Measurements from ENCODE around the gene KRT82.
"Not testable (repeated sequence)": the region's sequence is repeated elsewhere in the genome, so short reads cannot be mapped to it uniquely, and the experiment has no call there.

KRT82 gene

DNA sequence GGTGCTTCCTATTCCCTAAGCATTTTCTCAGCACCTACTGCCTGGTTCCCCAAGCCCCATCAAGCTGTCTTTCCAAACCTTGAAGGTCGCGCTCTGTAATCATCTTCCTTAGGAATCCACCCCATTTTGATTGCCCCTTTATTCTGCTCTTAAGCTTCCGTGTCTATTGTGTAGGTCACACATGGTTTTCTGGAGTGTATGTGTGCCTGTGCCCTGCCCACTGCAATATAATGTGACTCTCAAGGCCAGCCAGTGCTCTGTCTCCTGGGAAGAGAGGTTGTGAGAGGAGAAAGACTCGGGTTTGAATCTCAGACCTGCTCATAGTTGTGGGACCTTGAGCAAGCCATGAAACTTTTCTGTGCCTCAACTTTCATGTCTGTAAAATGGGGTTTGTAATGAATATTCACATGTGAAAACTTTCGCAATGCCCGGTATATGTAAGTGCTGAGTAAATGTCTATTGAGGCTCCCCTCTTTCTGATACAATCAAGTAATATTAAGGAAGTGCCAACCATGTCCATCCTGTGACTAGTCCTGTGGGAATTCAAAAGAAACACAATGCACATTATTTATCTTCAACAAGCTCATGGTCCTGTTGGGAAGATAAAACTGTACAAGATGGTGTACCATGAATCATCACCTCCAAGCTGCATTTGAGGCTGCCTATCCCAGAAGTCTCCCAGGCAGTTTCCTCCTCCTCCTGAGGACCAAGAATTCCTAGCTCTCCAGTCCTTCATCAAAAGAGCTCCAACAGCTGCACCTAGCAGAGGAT lies 28.8 kb upstream of the KRT82 start:
- DNase-seq: no peak

DNA sequence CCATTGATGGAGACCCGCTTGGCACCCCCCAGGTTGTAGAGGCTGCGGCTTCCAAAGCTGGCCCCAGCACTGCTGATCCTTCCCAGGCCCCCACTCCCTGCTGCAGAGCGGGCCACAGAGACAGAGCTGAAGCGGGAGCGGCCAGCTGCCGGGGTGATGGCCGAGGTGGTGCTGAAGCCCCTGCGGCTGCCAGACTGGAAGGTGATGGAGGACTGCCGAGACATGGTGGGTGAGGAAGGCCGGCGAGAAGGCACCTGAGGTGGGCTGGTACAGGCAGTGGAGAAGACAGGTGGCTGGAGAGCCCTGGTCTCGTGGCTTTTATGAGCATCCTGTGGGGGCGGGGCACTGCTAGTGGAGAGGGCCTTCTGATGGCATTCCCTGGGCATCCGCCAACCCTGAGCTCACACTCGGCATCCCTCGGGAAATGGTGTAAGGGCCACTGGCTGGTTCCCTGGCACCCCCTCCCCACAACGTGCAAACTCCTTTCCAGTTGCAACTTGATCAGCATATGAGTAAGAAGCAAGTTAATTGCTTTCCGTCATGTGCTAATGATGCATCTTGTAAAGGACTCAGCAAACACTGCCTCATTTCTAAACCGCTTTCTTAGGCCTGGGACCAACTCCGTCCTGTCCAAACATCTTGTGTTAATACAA lies 28.1 kb upstream of the KRT82 start, which contains the start of gene KRT75:
KRT75 (minus strand) TSS at position 291 of the 653 bp plus-strand sequence; CDS start at position 224, 67 bp downstream.
- no peak for DNase-seq

DNA sequence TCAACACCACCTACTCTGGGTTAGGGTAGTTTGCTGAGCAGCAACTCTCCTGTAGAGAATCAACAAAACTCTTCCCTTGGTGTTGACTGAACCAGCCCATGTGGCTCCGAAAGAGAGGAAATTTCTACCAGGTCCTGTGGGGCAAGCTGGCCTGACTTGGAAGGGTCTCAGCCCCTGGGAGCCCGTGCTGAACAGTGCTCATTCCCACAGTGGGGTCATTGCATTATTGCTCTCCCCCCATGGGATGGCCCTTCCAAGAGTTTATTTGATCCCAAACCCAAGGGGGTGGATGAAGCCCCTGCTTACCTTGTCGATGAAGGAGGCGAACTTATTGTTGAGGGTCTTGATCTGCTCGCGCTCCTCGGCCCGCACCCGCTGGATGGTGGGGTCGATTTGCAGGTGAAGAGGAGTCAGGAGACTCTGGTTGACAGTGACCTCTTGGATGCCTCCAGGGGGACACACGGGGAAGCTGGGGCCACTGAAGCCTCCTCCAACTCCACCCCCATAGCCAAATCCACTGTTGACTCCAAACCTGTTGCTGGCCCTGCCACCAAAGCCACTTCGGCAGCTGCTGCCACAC lies 27.5 kb upstream of the KRT82 start:
- no peak for DNase-seq

DNA sequence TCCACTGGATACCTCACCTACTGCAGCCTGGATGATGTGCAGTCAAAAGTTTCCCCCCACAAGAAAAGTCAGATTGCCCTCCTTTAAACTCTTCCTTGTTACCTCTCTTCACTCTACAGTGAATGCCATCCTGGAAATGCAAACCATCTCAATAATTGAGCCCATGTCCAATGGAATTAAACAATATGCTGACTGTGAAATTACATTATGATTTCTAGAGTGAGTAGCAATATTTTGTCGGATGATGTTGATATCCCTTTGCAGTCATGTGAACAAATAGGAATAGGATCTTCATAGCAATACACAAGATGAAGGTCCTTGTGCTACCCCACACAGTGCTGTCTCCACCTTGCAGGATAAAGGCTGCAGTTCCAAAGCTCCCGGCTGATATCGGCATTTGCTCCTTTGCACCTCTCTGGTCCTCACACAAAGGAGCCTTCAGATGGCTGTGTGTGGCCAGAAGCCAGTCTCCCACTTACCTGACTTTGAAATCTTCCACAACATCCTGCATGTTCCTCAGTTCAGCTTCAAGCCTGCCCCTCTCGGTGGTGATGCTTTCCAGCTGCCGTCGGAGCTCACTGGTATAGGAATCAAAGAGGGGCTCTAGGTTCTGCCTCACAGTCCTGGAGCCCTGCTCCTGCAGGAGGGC lies 26.5 kb upstream of the KRT82 start:
- DNase-seq: no peak

DNA sequence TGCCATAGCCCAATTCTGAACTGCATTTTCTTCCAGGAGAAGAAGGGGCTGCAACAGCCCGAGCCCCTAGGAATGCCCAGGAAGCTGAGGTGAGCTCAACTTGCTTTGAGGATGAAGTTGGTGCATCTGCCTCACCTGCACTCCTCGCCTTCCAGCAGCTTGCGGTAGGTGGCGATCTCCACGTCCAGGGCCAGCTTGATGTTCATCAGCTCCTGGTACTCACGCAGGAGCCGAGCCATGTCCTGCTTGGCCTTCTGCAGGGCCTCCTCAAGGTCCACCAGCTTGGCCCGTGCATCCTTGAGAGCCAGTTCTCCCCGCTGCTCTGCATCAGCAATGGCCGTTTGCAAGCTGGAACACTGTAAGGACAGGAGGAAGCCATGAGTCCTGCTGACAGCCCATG lies 22.0 kb upstream of the KRT82 start:
- no peak for DNase-seq

DNA sequence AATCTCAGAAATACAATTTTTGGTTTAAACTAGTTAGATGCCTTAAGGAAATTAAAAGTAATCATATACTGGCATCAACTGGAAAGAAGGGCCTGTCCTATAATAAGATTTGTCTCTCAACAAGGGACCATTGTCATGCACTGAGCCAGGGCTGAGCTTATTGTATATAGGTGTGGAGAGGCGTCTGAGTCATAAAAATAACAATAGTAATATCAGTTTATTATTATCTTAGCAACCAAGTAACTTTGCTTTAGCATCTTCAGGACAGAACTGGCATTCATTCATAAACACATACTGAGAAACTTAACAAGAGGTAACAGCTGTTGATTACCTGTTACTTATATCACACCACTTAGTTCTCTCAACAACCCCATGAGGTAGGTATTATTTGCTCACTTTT lies 20.9 kb upstream of the KRT82 start:
- DNase-seq: no peak

DNA sequence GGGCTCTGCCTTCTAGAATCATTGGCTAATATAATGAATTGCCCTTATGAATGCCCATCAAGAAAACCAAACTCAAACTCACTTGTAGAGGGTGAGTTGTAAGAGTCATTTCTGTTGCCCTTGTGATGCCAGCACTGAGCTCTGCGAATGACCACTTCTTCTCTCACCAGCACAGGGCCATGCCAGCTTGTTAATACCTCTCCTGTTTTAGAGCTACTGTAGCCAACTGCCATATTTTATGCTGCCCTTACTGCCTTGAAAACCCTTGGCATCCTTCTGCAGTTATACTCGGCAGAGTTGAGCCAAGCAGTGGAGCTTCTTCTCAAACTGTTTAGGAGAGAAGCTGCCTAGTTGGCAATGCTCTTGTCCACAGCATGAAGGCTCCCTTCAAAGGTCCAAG lies 19.9 kb upstream of the KRT82 start:
- no peak for DNase-seq

DNA sequence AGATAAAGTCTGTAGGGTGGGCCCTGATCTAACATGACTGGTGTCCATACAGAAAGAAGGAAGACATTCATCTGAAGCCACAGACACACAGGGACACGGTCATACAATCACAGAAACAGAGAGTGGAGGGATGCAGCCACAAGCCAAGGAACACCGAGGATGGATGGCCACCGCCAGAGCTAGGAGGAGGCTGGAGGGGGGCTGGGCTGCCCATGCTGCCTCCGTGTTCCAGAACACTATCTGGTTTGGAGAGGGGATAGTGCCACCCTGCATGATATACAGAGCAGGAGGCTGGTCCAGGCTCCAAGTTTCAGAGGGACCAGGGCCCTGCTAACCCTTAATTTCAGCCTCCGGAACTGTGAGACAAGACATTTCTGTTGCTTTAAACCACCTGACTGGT lies 19.3 kb upstream of the KRT82 start:
- DNase-seq: no peak

DNA sequence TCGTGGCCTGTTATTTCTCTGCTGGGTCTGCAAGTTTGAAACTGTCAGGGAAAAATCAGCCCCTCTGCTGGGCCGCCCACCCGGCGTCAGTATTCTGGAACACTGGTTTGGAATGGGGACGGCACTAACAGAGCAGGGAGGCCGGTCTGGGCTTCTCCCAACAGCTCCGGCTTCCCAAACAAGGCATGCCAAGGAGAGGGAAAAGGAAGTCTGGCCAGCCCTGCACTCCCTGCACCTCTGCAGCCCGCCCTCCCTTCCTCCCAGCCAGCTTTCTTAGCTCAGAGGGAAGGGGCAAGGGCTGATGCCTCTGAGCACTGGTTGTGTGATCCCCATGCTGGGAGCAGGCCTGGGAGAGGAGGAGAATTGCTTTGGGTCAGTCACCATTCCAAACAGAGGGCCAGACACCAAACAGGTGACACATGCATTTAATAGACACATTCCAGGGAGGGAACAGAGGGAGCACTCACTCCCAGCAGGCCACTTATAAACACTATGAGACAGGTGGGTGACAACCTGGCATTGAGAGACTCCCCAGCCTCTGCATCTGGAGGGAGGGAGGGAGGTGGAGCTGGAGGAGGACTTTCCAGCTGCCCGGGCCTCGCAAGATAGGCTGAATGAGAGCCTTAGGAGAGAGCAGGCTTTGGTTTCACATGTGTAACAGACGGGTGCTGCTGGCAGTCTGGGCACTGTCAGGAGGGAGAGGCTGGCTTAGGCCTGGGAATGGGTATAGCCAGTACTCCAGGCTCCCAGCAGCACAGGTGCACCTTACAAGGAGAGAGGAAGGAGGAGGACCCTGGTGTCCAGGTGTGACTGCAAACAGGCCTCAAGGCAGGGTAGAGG lies 17.7 kb upstream of the KRT82 start:
- DNase-seq: no peak

DNA sequence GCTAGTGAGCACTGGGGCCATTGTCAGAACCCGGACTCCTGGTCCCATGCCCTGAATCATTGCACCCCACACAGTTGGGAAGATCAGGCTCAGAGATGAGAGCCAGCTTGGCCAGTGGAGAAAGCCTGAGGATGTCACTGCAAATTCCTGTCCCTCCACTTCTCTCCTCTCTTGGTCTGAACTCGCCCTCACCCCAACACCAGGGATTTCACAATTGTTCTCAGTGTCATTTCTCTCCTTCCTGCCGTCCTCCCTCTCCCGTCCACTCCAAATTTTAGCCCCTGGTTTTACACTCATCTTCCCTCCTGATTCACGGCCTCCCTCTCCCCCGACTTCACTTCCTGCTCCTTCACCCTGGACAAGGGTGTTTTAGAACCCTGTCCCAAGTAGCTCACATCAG lies 16.9 kb upstream of the KRT82 start:
- DNase-seq: no peak

DNA sequence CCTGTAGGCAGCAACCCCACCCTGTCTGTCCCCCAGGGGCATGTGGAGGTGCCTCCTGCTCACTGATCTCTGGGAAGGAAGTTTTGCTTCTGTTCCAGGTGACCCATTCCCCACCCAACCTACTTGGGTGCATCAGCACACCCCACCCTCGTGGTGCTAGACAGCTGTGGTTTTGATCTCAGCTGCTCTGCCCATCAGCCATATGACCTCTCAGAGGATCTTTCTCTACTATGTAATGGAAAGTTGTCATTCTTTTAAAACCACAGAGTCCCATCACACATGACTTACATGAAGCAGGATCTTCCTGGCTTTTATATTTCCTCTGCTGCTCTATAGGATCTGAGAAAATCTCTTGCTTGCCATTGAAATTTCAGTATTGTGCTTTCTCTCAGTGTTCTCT lies 13.5 kb upstream of the KRT82 start:
- no peak for DNase-seq

DNA sequence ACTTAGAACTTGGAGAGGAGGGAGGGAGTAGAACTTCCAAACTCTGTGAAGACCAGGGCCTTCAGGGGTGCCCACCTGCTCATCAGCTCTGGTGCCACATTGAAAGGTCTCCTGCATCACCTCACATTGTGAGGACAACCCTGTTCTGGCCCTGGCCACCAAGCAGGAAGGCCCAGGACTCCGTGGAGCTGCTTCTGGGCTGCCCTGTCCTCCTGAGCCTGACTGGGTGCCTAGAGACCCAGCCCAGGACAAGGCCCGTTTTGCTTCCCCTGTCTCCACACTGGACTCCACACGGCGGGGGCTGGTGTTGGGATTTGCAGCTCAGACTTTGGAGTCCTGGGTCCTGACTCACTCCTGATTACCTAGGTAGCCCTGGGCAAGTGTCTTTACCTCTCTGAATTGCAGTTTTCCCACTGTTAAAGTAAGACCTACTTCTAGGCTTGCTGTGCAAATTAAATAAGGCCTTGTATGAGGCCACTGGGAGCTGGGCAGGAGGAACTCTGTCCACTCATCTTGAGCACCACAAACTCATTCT lies 12.5 kb upstream of the KRT82 start:
- no peak for DNase-seq

DNA sequence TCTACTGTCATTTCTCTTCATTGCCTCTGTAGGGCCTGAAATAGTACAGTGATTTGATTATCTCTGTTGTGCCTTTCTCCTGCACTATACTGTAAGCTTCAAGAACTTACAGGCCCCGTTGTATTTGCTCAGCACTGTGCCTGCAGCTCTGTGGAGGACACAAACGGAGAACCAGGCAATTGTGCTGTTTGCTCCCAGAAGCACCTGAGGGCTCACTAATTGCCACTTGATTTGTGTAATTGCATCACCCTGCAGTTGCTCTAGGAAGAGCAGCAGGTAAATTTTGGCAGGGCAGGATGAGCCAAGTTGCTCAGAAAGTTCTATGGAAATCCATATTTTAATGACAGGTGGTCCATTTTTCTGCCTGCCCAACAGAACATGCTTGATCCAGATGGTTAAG lies 11.6 kb upstream of the KRT82 start:
- no peak for DNase-seq

DNA sequence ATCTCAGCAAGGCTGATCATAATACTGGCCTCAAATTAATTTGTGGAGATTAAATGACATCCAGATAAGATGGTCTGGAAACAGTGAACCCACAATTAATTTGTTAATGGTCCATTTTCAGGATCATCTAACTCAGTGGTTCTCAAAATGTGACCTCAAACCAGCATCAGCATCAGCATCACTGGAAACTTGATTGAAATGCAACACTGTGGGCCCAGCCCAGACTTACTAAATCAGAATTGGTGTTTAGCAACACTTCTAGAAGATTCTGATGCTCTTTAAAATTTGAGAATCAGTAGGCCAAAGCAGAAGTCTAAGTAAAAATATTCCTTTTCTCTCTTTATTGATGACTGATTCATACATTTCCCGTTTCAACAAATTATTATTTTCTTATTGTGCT lies 10.7 kb upstream of the KRT82 start:
- DNase-seq: no peak

DNA sequence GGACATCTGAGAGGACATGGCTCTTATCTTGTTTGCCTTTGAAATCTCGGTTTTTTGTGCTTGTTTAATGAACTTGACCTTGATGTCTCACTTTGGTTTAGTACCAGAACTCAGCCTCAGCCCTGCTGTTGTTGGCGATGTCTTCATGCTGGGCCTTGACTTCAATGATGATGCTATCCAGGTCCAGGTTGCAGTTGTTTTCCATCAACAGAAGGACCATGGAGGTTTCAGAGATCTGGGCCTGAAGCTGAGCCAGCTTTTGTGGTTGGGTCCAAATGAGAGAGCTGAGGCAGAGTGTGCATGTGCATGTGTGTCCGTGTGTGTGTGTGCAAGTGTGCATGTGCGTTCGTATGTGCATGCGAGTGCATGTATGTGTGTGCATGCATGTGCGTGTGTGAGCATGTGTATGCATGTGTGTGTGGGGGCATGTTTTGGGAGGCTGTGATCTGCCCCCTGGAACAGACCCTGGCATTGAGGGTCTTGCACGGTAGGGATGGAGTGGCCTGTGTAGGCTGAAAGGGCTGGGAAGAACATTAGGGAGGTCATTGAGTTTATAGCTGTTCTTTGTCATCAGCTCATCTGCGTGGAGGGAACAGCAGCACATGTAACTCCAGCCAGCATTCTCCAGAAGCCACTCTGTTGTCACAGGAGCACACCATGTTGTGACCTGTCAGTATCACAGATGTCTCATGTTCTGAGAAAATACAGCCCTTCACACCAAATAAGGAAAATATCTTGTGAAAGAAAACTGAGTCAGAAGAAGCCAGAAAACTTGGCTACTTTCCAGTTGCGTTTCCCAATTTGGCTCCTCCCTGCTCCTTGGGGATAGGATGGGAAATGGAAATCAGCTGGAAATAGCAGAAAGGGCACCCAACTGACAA lies 10.0 kb upstream of the KRT82 start:
- DNase-seq: no peak

DNA sequence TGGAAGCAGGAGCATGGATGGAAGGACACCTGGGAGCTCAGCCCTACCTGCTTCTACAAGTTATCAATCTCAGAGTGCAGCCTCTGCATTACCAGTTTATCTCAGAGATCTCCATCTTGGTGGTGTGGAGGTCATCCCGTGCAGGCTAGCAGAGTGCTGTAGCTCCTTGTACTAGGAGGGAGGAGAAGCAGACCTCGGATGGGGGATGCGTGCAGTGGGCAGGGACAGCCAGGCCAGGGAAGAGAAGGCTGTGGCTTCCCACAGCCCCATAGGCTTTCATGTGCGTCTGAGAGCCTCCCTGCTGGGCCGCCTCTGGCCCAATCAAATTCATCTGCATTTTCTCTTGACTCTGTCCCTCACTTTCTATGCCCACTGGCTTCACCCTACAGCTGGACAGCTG lies 8.8 kb upstream of the KRT82 start:
- DNase-seq: no peak

DNA sequence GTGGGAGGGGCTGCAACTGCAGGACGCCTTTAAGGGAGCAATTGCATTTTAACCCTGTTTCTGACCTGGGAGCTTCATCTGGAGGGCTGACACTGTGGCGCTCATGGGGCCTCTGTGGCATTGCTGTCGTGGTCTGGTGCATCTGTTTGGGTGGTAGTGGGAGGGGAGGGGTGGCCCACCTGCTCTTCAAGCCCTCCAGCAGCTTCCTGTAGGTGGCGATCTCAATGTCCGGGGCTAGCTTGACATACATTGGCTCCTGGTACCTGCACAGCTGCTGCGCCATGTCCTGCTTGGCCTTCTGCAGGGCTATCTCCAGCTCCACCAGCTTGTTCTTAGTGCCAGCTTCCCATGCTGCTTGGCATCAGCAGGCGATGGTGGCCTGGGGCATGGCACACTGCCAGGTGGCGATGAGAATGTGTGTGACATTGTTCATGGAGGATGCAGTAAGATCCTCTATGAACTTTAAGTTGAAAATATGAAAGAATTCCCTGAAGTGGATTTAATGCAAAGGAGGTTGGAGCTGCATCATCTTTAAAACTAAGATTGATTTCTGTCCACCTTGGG lies 7.7 kb upstream of the KRT82 start:
- no peak for DNase-seq

DNA sequence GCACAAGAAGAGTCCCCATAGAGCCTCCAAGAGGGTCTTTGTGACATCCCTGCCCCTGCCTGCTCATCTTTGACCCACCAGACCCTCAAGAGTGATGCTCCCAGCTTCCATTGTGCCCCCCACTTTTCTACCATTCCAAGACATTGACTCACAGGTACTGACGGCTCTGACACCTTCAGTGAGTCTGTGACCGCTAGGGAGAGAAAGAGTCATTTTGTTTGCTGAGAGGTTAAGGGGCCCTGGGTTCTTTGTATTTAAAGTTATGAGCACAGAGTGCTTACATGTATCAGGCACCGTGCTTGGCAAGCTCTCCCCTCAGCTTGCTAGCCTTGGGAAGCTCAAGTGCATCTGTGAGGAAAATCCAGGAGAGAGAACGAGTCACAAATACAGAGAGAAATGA lies 7.1 kb upstream of the KRT82 start:
- no peak for DNase-seq

DNA sequence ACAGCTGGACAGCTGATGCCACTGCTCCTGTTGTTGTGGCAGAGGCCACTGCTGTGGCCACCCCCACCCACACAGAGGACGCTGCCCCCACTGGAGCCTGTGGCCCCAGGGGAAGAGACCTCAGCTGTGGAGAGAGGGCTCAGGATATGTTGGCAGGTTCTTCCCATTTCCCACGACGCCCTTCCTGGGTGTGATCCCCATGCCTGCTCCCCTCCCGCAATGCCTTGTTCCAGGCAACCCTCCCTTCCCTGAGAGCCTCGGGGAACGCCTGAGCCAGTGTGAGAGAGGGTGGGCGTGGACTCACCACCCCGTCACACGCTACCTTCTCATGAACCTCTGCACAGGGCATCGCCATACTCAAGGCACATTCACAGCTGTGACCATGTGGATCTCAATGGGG lies 5.7 kb upstream of the KRT82 start:
- DNase-seq: no peak

DNA sequence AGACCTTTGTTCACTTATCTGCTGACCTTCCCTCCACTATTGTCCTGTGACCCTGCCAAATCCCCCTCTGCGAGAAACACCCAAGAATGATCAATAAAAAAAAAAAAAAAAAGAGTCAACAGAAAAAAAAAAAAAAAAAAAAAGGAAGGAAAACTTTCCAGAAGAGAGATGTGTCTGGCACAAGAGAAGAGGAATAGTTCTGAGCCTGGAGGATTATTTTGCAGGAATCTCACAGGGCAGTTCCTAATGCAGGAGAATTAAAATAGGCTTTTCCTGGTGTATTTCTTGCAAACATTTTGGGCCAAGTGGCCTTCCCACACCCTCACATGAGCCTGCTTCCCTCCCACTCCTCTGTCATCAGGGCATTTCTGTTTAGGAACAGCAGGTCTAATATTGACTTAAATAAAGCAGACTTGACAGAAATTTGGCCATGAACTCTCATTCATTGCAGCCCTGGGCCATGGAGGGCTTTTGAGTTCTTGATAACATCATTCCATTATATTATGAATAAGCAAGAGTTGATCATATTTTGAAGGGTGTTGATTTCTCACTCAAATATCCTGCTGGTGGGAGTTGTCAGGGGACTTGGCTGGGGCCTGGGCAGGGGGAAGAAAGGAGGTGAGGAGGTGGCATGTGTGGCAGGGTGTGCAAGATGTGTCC lies 4.6 kb upstream of the KRT82 start:
- not testable (repeated sequence) for DNase-seq

DNA sequence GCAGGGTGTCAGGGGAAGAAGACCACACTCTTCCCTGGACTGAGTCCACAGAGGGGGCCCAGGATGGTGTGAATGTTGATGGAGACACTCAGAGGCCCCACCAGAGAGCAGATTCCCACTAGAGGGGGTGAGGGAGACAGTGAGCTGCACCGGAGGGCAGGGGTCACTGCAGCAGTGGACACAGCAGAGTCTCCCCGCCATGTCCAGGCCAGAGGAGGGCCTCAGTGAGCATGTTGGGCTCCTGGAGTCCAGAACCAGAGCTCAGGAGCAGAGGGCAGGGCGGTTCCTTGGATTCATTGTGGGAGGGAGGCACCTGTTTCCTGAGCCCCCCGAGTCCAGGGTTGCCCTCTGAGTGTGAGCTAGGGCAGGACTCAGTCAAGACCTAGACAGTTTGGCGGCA lies 1.8 kb upstream of the KRT82 start:
- DNase-seq: no peak

Data from central memory CD4-positive, alpha-beta T cell (primary cell).